Loucy (cell line): ENCODE results near the gene ZBTB20.

Experiments used
- EZH2phosphoT487 ChIP-seq: fragments of 200-600 bp; IDR thresholded peaks from 2 replicates; pipeline ENCODE4 v1.6.1; 2018; ENCODE audit warnings: antibody characterized with exemption, mild to moderate bottlenecking, moderate library complexity, borderline replicate concordance
- TF ChIP-seq, protein P1 (sequence below): fragments of 200-600 bp; sonication (generic); conservative IDR thresholded peaks from 2 replicates; pipeline ENCODE4 v1.5.1; 2014; ENCODE audit warnings: mild to moderate bottlenecking, antibody characterized with exemption, low read length

DNA sequence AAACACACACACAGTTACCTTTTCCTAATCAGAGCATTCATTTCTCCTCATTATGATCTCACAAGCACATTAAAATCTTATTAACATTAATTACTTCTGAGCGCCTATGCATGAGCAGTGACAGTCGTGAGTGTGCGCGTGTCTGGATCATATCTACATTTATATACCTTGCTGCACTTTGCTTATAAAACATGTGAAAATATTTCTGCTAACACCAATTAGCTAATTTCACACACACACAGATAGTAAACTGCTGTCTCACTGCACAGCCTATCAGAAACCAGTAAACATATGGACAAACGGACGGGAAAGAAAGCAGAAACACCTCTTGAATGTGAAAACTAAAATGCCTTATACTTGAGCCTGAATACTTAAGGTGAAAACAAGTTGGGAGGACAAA, 64.8 kb downstream of the ZBTB20 start:
- no peak for TF ChIP-seq EZH2phosphoT487
- TF ChIP-seq, protein P1, sequence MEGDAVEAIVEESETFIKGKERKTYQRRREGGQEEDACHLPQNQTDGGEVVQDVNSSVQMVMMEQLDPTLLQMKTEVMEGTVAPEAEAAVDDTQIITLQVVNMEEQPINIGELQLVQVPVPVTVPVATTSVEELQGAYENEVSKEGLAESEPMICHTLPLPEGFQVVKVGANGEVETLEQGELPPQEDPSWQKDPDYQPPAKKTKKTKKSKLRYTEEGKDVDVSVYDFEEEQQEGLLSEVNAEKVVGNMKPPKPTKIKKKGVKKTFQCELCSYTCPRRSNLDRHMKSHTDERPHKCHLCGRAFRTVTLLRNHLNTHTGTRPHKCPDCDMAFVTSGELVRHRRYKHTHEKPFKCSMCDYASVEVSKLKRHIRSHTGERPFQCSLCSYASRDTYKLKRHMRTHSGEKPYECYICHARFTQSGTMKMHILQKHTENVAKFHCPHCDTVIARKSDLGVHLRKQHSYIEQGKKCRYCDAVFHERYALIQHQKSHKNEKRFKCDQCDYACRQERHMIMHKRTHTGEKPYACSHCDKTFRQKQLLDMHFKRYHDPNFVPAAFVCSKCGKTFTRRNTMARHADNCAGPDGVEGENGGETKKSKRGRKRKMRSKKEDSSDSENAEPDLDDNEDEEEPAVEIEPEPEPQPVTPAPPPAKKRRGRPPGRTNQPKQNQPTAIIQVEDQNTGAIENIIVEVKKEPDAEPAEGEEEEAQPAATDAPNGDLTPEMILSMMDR, result no peak
